Kidney glomerular epithelial cell (primary cell): ENCODE results near the gene CFD.
"Not testable (repeated sequence)": the region's sequence is repeated elsewhere in the genome, so short reads cannot be mapped to it uniquely, and the experiment has no call there.

Experiments
- DNase-seq: peaks from one replicate; lab custom pipeline; 2025; lab: John Stamatoyannopoulos, UW

CFD gene

DNA sequence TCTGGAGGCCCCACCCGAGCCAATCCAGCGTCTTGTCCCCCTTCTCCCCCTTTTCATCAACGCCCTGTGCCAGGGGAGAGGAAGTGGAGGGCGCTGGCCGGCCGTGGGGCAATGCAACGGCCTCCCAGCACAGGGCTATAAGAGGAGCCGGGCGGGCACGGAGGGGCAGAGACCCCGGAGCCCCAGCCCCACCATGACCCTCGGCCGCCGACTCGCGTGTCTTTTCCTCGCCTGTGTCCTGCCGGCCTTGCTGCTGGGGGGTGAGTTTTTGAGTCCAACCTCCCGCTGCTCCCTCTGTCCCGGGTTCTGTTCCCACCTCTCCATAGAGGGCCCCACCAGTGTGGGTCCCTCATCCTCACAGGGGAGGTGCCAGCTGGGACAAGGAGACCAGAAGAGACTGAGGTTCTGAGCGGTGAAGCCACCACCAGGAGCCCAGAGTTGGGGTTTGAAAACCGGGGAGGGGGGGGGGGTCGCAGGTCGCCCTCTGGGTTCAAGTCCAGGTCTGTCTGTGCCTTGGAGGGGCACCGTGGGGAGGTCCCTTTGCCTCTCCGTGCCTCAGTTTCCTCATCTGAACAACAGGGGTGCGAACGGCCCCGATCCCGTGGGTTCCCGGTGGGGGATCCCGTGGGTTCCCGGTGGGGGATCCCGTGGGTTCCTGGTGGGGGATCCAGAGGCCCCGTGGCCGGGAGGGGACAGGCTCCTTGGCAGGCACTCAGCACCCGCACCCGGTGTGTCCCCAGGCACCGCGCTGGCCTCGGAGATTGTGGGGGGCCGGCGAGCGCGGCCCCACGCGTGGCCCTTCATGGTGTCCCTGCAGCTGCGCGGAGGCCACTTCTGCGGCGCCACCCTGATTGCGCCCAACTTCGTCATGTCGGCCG is 7.1 kb upstream of the CFD start, which contains the start of gene ELANE:
TSS of gene ELANE (plus strand) at position 168 of the 878 bp plus-strand sequence. CDS start at position 194, 26 bp downstream.
- DNase-seq: no peak

DNA sequence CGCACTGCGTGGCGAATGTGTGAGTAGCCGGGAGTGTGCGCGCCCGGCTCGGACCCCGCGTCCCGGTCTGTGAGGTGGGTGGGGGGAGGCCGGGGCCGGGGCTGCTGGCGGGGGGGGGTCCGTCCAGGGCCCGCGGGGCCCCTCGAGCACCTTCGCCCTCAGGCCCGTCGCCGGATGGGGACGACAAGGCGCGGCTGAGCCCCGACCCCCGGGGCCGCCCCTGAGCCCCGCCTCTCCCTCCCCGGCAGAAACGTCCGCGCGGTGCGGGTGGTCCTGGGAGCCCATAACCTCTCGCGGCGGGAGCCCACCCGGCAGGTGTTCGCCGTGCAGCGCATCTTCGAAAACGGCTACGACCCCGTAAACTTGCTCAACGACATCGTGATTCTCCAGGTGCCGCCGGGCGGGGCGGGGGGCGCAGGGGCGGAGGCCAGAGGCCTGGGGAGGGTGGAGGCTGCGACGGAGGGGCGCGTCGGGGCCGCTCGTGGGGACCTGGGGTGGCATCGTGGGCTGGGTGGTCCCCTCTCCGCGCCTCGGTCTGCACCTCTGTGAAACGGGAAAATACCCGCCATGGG is 6.4 kb upstream of the CFD start:
- DNase-seq: no peak

DNA sequence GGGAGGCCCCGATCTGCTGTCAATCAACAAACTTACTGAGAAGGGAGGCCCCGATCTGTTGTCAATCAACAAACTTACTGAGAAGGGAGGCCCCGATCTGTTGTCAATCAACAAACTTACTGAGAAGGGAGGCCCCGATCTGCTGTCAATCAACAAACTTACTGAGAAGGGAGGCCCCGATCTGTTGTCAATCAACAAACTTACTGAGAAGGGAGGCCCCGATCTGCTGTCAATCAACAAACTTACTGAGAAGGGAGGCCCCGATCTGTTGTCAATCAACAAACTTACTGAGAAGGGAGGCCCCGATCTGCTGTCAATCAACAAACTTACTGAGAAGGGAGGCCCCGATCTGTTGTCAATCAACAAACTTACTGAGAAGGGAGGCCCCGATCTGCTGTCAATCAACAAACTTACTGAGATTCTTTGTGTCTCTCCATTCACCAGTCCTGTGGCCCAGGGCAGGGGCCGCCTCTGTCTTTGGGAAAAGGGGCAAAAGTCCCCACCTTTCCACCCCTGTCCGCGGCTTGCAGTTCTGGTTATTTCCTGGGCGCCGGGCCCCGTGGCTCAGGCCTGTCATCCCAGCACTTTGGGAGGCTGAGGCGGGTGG is 5.7 kb upstream of the CFD start:
- not testable (repeated sequence) for DNase-seq

DNA sequence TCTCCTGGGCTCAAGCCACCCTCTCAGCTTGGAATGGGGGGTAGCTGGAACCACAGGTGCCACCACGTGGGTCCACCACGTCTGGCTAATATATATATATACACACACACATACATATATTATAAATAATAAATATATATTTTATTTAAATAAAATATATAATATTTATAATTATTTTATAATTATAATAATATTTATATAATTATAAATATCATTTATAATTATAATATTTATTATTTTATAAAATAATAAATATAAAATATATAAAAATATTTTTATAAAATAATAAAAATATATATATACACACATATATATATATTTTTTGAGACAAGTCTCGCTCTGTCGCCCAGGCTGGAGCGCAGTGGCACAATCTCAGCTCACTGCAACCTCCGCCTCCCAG is 4.9 kb upstream of the CFD start:
- no peak for DNase-seq

DNA sequence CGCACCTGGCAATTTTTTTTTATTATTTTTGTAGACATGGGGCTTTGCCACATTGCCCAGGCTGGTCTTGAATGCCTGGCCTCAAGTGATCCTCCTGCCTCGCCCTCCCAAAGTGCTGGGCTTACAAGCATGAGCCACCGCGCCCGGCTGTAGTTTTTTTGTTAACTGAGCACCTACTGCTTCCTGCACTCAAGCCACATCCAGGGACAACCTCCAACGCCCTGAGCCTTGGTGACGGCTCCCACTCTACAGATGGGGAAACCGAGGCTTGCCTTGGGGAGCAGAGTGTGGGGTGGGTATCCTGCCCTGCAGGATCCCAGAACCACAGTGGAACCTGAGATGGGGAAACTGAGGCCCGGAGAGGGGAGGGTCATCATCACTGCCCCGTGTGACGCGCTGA is 4.3 kb upstream of the CFD start:
- no peak for DNase-seq

- DNase-seq: no peak
Measured at GRCh38 chr19:855566-856120, 3.8 kb upstream of the CFD start.

- no peak for DNase-seq
Measured at GRCh38 chr19:858284-858683, 1.2 kb upstream of the CFD start.

DNA sequence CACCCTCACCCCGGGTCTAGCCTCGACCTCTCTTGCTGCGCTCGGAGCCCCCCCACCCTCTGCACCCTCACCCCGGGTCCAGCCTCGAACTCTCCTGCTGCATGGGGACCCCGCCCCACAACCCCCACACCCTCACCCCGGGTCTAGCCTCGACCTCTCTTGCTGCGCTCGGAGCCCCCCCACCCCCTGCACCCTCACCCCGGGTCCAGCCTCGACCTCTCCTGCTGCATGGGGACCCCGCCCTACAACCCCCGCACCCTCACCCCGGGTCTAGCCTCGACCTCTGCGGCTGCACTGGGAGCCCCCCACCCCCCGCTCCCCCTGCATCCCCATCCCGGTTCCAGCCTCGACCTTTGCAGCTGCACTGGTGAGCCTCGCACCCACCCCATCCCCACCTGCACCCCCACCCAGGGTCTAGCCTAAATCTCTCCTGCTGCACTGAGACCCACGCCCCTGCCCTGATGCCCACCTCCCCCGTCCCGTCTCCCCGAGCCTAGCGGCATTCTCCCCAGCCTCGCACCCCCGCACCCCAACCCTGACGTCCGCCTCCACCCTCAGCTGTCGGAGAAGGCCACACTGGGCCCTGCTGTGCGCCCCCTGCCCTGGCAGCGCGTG is 1.8 kb downstream of the CFD start:
- DNase-seq: no peak

DNA sequence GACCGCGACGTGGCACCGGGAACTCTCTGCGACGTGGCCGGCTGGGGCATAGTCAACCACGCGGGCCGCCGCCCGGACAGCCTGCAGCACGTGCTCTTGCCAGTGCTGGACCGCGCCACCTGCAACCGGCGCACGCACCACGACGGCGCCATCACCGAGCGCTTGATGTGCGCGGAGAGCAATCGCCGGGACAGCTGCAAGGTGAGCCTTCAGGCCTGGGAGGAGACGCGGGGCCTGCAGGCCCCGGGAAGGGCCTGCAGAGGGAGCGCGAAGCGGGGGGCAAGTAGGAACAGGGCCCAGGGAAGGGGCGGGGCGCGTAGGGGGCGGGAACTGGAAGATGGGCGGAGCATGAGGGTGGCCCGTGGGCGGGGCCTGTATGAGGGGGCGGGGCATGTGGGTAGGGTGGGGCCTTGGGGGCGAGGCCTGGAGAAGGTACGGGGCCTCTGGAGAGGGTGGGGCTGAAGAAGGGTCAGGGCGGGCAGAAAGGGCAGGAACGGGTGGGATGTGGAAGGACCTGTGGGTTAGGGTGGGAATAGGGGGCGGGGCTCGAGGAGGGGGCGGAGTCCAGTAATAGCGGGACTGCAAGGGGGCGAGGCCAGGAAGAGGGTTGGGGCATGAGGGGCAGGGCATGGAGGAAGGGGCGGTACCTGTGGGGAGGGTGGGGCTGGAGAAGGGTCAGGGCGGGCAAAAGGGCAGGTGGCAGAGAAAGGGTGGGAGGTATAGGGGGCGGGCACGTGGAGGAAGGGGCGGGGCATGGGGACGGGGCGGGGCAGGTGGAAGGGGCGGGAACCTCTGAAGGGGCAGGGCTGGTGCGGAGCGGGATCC is 2.5 kb downstream of the CFD start:
- no peak for DNase-seq

DNA sequence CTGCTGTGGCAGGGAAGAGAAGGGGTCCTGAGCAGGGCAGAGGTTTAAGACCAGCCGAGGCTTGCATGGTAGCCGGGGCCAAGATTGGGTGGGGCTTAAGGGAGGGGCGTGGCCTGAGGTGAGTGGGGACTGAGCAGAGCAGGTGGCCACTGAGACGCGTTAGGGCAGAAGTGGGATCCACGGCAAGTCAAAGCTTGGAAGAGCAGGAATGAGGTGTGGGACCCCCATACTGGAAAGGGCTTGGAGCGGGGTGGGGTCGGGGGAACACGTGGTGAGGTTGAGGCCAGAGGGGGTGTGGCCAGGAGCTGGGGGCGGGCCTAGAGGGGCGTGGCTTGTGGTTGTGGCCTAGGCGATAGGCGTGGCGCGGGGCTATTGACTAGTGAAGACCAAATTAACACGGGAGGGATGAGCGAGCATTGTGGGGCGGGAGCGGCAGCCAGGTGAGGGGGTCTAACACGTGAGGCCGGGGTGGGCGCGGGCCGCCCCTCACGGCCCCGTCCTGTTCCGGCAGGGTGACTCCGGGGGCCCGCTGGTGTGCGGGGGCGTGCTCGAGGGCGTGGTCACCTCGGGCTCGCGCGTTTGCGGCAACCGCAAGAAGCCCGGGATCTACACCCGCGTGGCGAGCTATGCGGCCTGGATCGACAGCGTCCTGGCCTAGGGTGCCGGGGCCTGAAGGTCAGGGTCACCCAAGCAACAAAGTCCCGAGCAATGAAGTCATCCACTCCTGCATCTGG is 3.3 kb downstream of the CFD start:
- no peak for DNase-seq

DNA sequence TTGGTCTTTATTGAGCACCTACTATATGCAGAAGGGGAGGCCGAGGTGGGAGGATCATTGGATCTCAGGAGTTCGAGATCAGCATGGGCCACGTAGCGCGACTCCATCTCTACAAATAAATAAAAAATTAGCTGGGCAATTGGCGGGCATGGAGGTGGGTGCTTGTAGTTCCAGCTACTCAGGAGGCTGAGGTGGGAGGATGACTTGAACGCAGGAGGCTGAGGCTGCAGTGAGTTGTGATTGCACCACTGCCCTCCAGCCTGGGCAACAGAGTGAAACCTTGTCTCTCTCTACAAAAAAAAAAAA is 3.8 kb downstream of the CFD start:
- DNase-seq: no peak

DNA sequence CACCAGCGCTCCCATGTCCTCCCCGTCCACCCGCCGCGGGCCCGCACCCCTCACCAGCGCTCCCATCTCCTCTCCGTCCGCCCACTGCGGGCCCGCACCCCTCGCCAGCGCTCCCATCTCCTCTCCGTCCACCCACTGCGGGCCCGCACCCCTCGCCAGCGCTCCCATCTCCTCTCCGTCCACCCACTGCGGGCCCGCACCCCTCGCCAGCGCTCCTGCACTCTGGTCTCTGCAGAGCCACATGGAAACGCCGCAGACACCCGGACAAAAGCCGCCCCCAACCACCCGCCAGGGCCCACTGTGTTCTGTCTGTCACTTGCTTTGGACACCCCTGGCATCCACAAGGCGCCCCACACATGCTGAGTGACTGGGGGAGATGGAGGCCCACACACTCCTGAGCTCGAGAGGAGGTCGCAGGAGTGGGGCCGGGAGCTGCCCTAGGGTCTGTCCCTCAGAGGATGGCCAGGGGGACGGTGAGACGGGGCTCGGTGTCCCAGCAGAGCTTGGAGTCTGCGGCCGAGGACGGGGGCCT is 7.4 kb downstream of the CFD start:
- DNase-seq: no peak

GRCh38 chr19:867301-867793 is 7.9 kb downstream of the CFD start:
- no peak for DNase-seq

- DNase-seq: no peak
Measured at GRCh38 chr19:867855-868457, 8.5 kb downstream of the CFD start.

GRCh38 chr19:868458-869244 is 9.2 kb downstream of the CFD start:
- DNase-seq: no peak

- no peak for DNase-seq
Measured at GRCh38 chr19:869245-870177, 10.0 kb downstream of the CFD start.

DNA sequence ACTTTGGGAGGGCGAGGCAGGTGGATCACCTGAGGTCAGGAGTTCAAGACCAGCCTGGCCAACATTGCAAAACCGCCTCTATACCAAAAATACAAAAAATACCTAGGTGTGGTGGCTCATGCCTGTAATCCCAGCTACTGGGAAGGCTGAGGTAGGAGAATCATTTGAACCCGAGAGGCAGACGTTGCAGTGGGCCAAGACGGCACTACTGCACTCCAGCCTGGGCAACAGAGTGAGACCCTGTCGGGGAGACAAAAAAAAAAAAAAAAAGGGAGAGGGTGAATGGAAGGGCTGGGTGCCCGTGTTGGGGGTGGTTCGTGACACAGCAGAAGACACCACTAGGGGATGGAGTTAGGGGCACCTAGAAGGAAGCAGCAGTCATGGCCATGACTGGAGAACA is 10.8 kb downstream of the CFD start:
- DNase-seq: no peak

GRCh38 chr19:870963-871401 is 11.5 kb downstream of the CFD start:
- DNase-seq: no peak
